Endodermal cell (in vitro differentiated cells): Measurements from ENCODE around the gene CLBA1. TPM values are rescaled to one million over a fixed set of nuclear protein-coding genes. Genes with fewer than 3 reads are reported as not detected.

Source experiments
- DNase-seq: peaks from one replicate; pipeline ENCODE4 v3.0.0-alpha.2; 2017
- H3K27ac ChIP-seq: 2 replicates; pipeline ENCODE4 v1.5.1; 2013; ENCODE audit warnings: mild to moderate bottlenecking, low read depth, low read length, moderate library complexity
- H3K27me3 ChIP-seq: 2 replicates; pipeline ENCODE4 v1.6.1; 2013; ENCODE audit warnings: mild to moderate bottlenecking, low read length, moderate library complexity; ENCODE audit not compliant: insufficient read depth, control insufficient read depth, poor library complexity, severe bottlenecking
- H3K36me3 ChIP-seq: 2 replicates; pipeline ENCODE4 v1.7.0; 2013; ENCODE audit warnings: mild to moderate bottlenecking, low read length, moderate library complexity; ENCODE audit not compliant: control insufficient read depth, insufficient read depth
- H3K4me1 ChIP-seq: one replicate; pipeline ENCODE4 v1.7.0; 2013; ENCODE audit warnings: low read length; ENCODE audit not compliant: control insufficient read depth, insufficient read depth
- H3K4me3 ChIP-seq: 2 replicates; pipeline ENCODE4 v1.5.1; 2013; ENCODE audit warnings: mild to moderate bottlenecking, low read length, moderate library complexity
- H3K9ac ChIP-seq: 2 replicates; pipeline ENCODE4 v1.6.1; 2013; ENCODE audit warnings: mild to moderate bottlenecking, low read length, moderate library complexity; ENCODE audit not compliant: poor library complexity, severe bottlenecking; ENCODE audit errors: extremely low read depth
- H3K9me3 ChIP-seq: 2 replicates; pipeline ENCODE4 v1.6.1; 2013; ENCODE audit warnings: mild to moderate bottlenecking, low read length, moderate library complexity; ENCODE audit not compliant: control insufficient read depth
- H3K27ac Mint-ChIP-seq: 2 replicates; pipeline ENCODE4 v1.8.0; 2020; ENCODE audit warnings: mixed read lengths
- H3K27me3 Mint-ChIP-seq: 2 replicates; pipeline ENCODE4 v1.8.0; 2021; ENCODE audit warnings: mild to moderate bottlenecking, mixed read lengths; ENCODE audit not compliant: insufficient read depth
- H3K36me3 Mint-ChIP-seq: 2 replicates; pipeline ENCODE4 v1.8.0; 2020; ENCODE audit warnings: low read depth, mixed read lengths
- H3K4me1 Mint-ChIP-seq: 2 replicates; pipeline ENCODE4 v1.8.0; 2020; ENCODE audit warnings: mixed read lengths
- H3K4me3 Mint-ChIP-seq: 2 replicates; pipeline ENCODE4 v1.8.0; 2020; ENCODE audit warnings: mild to moderate bottlenecking, moderate library complexity, mixed read lengths
- H3K9me3 Mint-ChIP-seq: 2 replicates; pipeline ENCODE4 v1.8.0; 2020; ENCODE audit warnings: mild to moderate bottlenecking, mixed read lengths
- WGBS, 2 experiments: methylation state at CpG; one replicate each; pipeline versions ENCODE4 v1.1.5 to v1.1.7; 2013; ENCODE audit warnings: missing lambda C conversion rate in 2 of 2, mixed read lengths in 1 of 2; ENCODE audit not compliant: insufficient coverage in 1 of 2, insufficient read length in 1 of 2; 5-methylcytosine and 5-hydroxymethylcytosine counted together
- total RNA-seq, 2 donors: library from RNA; stranded (reverse); fragmentation: NEBNext Ultra II Directional in 1 of 2; extraction: Animal tissue kit (Norgen Biotek cat#: 25700) in 1 of 2; gene quantifications; 2 replicates in 1 of 2; 3 replicates in 1 of 2; pipeline ENCODE4 v1.2.1, GENCODE V29; 2021
- TF ChIP-seq, protein P1 (sequence below): fragments of 200-600 bp; sonication (generic); conservative IDR thresholded peaks from 2 replicates; pipeline ENCODE4 v1.5.0; 2021; ENCODE audit warnings: antibody characterized with exemption, mild to moderate bottlenecking

The CLBA1 gene
- total RNA-seq, 2 donors from 2014 or later: 11.2 to 12.5 TPM

DNA sequence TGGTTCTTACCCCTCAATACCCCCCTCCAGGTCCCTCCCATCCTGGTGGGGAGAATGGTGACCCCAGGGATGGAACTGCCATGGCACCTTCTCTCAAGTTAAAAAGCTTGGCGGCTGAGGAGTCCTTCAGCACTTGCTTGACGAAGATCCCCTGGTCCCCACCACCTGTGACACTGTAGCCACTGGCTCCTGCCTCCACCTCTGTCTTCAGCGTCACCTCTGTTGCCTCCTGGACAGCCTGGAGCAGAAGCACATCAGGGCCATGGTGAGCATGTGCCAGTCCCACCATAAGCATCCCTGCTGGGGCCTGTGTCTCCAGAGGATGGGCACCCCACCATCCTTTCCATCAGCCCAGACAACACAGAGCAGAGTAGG, 30.2 kb upstream of the CLBA1 start:
- WGBS, 2 experiments: 90 to 100% methylated on average over 2 to 3 of the region's 3 CpGs
- no peaks in the 10 kb centered on the region for H3K27me3 ChIP-seq
- H3K9ac ChIP-seq: no peak overlapping the region
- no peak overlapping the region for H3K27ac Mint-ChIP-seq
- no peaks in the 10 kb centered on the region for H3K4me1 Mint-ChIP-seq
- no peaks in the 10 kb centered on the region for H3K36me3 Mint-ChIP-seq
- no peaks in the 10 kb centered on the region for H3K9me3 ChIP-seq
- H3K4me3 Mint-ChIP-seq: no peak overlapping the region
- no peaks in the 10 kb centered on the region for H3K9me3 Mint-ChIP-seq
- TF ChIP-seq, protein P1, sequence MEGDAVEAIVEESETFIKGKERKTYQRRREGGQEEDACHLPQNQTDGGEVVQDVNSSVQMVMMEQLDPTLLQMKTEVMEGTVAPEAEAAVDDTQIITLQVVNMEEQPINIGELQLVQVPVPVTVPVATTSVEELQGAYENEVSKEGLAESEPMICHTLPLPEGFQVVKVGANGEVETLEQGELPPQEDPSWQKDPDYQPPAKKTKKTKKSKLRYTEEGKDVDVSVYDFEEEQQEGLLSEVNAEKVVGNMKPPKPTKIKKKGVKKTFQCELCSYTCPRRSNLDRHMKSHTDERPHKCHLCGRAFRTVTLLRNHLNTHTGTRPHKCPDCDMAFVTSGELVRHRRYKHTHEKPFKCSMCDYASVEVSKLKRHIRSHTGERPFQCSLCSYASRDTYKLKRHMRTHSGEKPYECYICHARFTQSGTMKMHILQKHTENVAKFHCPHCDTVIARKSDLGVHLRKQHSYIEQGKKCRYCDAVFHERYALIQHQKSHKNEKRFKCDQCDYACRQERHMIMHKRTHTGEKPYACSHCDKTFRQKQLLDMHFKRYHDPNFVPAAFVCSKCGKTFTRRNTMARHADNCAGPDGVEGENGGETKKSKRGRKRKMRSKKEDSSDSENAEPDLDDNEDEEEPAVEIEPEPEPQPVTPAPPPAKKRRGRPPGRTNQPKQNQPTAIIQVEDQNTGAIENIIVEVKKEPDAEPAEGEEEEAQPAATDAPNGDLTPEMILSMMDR: no peak
- no peaks in the 10 kb centered on the region for H3K36me3 ChIP-seq
- no peak for DNase-seq
- peaks cover 9% of the 10 kb centered on the region for H3K27me3 Mint-ChIP-seq
- H3K4me3 ChIP-seq: no peak overlapping the region
- no peaks in the 10 kb centered on the region for H3K4me1 ChIP-seq
- H3K27ac ChIP-seq: no peak overlapping the region

DNA sequence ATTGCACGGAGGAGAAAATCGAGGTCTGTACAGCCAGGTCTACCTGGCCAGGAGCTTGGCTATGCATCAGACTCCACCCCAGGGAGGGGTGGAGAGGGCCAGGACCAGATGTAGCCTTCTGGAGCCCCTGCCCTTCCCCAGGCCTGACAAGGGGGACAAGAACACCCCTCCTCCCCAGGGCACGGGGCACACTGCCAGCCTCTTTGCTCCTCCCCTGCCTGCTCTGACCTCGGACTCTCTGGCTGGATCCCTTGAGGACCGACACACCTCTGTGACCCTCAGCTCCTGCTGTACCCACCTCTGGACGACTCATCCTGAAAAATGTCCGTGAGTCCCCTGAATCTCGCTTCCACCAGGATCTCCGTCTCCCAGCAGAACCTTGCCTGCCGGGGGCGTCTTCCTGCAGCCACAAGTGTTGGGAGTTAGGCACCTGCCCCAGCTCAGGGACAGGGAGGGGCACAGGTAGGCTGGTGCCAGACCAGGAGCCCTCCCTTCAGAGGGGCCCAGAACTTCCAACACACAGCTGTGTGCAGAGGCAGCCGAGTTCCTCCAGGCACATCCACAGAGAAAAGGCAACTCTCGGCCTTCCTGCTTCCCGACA, 29.2 kb upstream of the CLBA1 start:
- Histone ChIP-seq H3K9me3 (no peaks in the 10 kb centered on the region), H3K4me3 (no peak overlapping the region), H3K4me1 (no peaks in the 10 kb centered on the region), H3K27me3 (no peaks in the 10 kb centered on the region), H3K9ac (no peak overlapping the region), H3K36me3 (no peaks in the 10 kb centered on the region), H3K27ac (no peak overlapping the region)
- H3K4me3 Mint-ChIP-seq: no peak overlapping the region
- H3K9me3 Mint-ChIP-seq: no peaks in the 10 kb centered on the region
- 95 to 96% methylated on average over 8 to 14 of the region's 14 CpGs for WGBS, 2 experiments
- no peaks in the 10 kb centered on the region for H3K4me1 Mint-ChIP-seq
- H3K36me3 Mint-ChIP-seq: no peaks in the 10 kb centered on the region
- H3K27ac Mint-ChIP-seq: no peak overlapping the region
- no peak for DNase-seq
- H3K27me3 Mint-ChIP-seq: peaks cover 12% of the 10 kb centered on the region
- TF ChIP-seq, protein P1: no peak

DNA sequence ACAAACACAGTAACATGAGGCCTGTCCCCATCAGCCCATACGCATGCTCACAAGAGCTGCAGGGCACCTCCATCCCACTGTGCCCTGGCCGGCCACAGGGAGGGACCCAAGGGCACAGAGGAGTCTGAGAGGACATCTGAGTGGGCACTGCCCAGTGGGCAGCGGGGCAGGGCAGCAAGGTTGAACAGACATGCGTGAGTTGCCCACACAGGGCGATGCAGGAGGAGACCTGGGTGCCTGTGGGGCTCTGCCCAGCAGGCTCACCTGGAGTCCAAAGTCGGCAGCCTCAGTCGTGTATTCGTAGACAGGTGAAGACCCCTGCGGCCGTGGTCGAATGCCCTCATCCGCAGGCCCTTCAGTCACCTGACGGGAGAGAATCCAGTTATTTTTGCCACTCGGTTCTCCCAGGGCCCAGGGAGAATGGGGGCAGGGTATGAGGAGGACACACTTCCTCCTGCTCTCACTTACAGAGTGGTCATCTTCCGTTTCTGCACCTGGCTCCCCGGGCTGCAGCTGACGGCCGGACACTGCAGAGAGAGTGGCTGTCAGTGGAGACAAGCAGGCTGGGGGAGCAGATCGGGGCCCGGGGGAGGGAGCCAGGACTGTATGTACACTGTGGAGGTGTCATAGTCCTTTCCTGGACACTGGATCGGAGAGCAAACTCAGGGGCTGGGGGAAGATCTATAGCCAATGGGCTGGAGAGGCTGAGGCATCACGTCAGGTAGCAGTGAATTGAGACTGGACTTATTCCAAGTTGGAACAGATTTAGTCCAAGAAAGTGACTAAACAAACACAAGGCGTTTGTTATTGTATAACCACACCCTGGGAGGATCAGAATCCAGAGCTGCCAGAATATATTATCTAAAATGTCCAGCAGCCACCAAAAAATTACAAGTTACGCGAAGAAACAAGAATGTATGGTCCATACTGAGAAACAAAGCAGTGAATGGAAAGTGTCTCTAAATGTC, 28.2 kb upstream of the CLBA1 start:
- Histone ChIP-seq H3K9me3 (no peaks in the 10 kb centered on the region), H3K4me3 (no peak overlapping the region), H3K27me3 (no peaks in the 10 kb centered on the region), H3K36me3 (no peaks in the 10 kb centered on the region), H3K27ac (no peak overlapping the region), H3K4me1 (no peaks in the 10 kb centered on the region), H3K9ac (no peak overlapping the region)
- Mint-ChIP-seq H3K36me3 (no peaks in the 10 kb centered on the region), H3K4me1 (no peaks in the 10 kb centered on the region), H3K27ac (no peak overlapping the region), H3K9me3 (no peaks in the 10 kb centered on the region), H3K4me3 (no peak overlapping the region), H3K27me3 (peaks cover 13% of the 10 kb centered on the region)
- DNase-seq: no peak
- WGBS, 2 experiments: 87 to 89% methylated on average over 22 to 25 of the region's 25 CpGs
- TF ChIP-seq, protein P1: no peak
